GM21381 (cell line): ENCODE results near the gene KIF19.
"Not testable (repeated sequence)": the region's sequence is repeated elsewhere in the genome, so short reads cannot be mapped to it uniquely, and the experiment has no call there.

Experiments used
- ATAC-seq: cut with Tn5 transposase; IDR thresholded peaks from one replicate; pipeline ENCODE4 v1.9.1; 2021; ENCODE audit warnings: mild to moderate bottlenecking, moderate library complexity; ENCODE audit not compliant: unreplicated experiment

The KIF19 gene

GRCh38 chr17:74389084-74389753, 63.2 kb downstream of the KIF19 start:
- ATAC-seq, result no peak

GRCh38 chr17:74389937-74390679, 64.1 kb downstream of the KIF19 start:
- no peak for ATAC-seq

- ATAC-seq, result no peak
These were observed 64.9 kb downstream of the KIF19 start for GRCh38 chr17:74390680-74391653.

GRCh38 chr17:74391771-74392170, 65.7 kb downstream of the KIF19 start:
- ATAC-seq, result no peak

- ATAC-seq, result no peak
These were observed 66.8 kb downstream of the KIF19 start for GRCh38 chr17:74392848-74393247.

- ATAC-seq, result no peak
These were observed 67.4 kb downstream of the KIF19 start for GRCh38 chr17:74393346-74393942.

GRCh38 chr17:74394275-74394950, 68.4 kb downstream of the KIF19 start:
- ATAC-seq, result no peak

- ATAC-seq, result no peak
These were observed 69.0 kb downstream of the KIF19 start for GRCh38 chr17:74394977-74395376.

- no peak for ATAC-seq
These were observed 70.5 kb downstream of the KIF19 start for GRCh38 chr17:74396567-74396966.

- ATAC-seq, result no peak
These were observed 76.0 kb downstream of the KIF19 start for GRCh38 chr17:74402048-74402447.

GRCh38 chr17:74403512-74404137, 77.6 kb downstream of the KIF19 start:
- ATAC-seq, result no peak

GRCh38 chr17:74404218-74404617, 78.2 kb downstream of the KIF19 start:
- ATAC-seq, result no peak

GRCh38 chr17:74404789-74405188, 78.8 kb downstream of the KIF19 start:
- ATAC-seq, result no peak

GRCh38 chr17:74405311-74405710, 79.3 kb downstream of the KIF19 start:
- ATAC-seq, result not testable (repeated sequence)
